A549 (cell line): ENCODE results near the gene COX4I1.

ENCODE experiments used
- POLR2A ChIP-seq: IDR thresholded peaks from 2 replicates; pipeline ENCODE4 v1.6.1; 2012; ENCODE audit warnings: mild to moderate bottlenecking, low read length
- TF ChIP-seq, protein P1 (sequence below): fragments of >200 bp; sonication (Bioruptor Twin); formaldehyde crosslinking; IDR thresholded peaks from 3 replicates; pipeline ENCODE4 v1.5.1; 2016

DNA sequence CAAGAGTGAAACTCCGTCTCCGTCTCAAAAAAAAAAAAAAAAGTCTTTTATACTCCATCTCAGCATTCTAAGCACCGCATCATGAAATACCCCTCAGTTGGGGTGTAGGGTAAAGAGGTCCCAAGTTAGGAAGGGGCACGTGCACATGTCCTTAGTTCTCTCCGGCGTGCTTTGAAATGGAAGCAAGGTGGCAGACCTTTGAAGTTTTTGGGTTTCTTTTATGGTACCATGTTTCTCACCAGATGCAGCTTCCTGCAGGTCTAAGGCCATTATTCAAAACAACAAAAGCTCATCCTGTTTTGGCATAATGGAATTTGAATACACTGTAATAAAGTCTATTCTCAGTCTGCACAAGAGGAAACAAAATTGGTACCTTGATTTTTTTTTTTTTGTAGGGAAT is 9.7 kb upstream of the COX4I1 start:
- TF ChIP-seq, protein P1, sequence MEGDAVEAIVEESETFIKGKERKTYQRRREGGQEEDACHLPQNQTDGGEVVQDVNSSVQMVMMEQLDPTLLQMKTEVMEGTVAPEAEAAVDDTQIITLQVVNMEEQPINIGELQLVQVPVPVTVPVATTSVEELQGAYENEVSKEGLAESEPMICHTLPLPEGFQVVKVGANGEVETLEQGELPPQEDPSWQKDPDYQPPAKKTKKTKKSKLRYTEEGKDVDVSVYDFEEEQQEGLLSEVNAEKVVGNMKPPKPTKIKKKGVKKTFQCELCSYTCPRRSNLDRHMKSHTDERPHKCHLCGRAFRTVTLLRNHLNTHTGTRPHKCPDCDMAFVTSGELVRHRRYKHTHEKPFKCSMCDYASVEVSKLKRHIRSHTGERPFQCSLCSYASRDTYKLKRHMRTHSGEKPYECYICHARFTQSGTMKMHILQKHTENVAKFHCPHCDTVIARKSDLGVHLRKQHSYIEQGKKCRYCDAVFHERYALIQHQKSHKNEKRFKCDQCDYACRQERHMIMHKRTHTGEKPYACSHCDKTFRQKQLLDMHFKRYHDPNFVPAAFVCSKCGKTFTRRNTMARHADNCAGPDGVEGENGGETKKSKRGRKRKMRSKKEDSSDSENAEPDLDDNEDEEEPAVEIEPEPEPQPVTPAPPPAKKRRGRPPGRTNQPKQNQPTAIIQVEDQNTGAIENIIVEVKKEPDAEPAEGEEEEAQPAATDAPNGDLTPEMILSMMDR = no peak
- TF ChIP-seq POLR2A = no peak
